IMR-90 (cell line): Measurements from ENCODE around the gene PLA2G1B. TPM values are rescaled to one million over a fixed set of nuclear protein-coding genes. Genes with fewer than 3 reads are reported as not detected.

Source experiments
- ATAC-seq: fragments of 200-7000 bp; cut with Tn5 transposase; 2 replicates; pipeline ENCODE4 v1.9.1; 2020; ENCODE audit warnings: low read depth, mild to moderate bottlenecking, moderate library complexity
- BruUV-seq: library from RNA; stranded (reverse); fragments of 400-500 nt; replicated peaks from 2 replicates; lab custom pipeline; 2021; lab: Mats Ljungman, UMichigan
- CTCF ChIA-PET: fragments of 300-600 bp; formaldehyde crosslinking; extraction: SDS; loops from one replicate; lab custom pipeline; 2021; ENCODE audit warnings: antibody characterized with exemption; lab: Yijun Ruan, JAX
- POLR2A ChIA-PET: fragments of 300-600 bp; sonication (Branson Sonifier 250); formaldehyde crosslinking; loops from one replicate; lab custom pipeline; 2022; ENCODE audit warnings: antibody characterized with exemption; ENCODE audit not compliant: unreplicated experiment; lab: Charles Lee
- DNase-seq: peaks from one replicate; pipeline ENCODE4 v3.0.0; 2013
- H2AFZ ChIP-seq: replicated peaks from 2 replicates; pipeline ENCODE3; 2013; ENCODE audit warnings: low read length, mild to moderate bottlenecking; ENCODE audit not compliant: poor library complexity
- H2AK5ac ChIP-seq: 2 replicates; pipeline ENCODE4 v1.6.1; 2013; ENCODE audit warnings: low read depth, low read length, inconsistent platforms
- H2AK9ac ChIP-seq: replicated peaks from 2 replicates; pipeline ENCODE3; 2013; ENCODE audit warnings: mild to moderate bottlenecking, low read depth, low read length, moderate library complexity; ENCODE audit not compliant: poor library complexity
- H2BK120ac ChIP-seq: 2 replicates; pipeline ENCODE4 v1.6.1; 2013; ENCODE audit warnings: low read depth, low read length, inconsistent platforms
- H2BK15ac ChIP-seq: 3 replicates; pipeline ENCODE4 v1.6.1; 2013; ENCODE audit warnings: low read depth, low read length, inconsistent platforms
- H2BK20ac ChIP-seq: 2 replicates; pipeline ENCODE4 v1.6.1; 2013; ENCODE audit warnings: low read depth, mild to moderate bottlenecking, inconsistent platforms, low read length, moderate library complexity
- H2BK5ac ChIP-seq: 2 replicates; pipeline ENCODE4 v1.6.1; 2013; ENCODE audit warnings: mild to moderate bottlenecking, low read depth, low read length, inconsistent platforms; ENCODE audit not compliant: poor library complexity, severe bottlenecking
- H3K14ac ChIP-seq: replicated peaks from 2 replicates; pipeline ENCODE4 v1.6.1; 2013; ENCODE audit warnings: low read depth, low read length, inconsistent platforms
- H3K18ac ChIP-seq: 2 replicates; pipeline ENCODE4 v1.6.1; 2013; ENCODE audit warnings: low read depth, low read length, control low read depth
- H3K23ac ChIP-seq: 2 replicates; pipeline ENCODE4 v1.6.1; 2013; ENCODE audit warnings: low read depth, low read length, inconsistent platforms
- H3K27ac ChIP-seq: 2 replicates; pipeline ENCODE4 v1.5.1; 2013; ENCODE audit warnings: mild to moderate bottlenecking, control low read depth, low read length; ENCODE audit not compliant: insufficient read depth
- H3K27me3 ChIP-seq: 2 replicates; pipeline ENCODE4 v1.6.1; 2013; ENCODE audit warnings: low read length; ENCODE audit not compliant: control insufficient read depth, insufficient read depth
- H3K36me3 ChIP-seq: 2 replicates; pipeline ENCODE4 v1.6.1; 2013; ENCODE audit warnings: low read length, mixed read lengths; ENCODE audit not compliant: control insufficient read depth, insufficient read depth
- H3K4ac ChIP-seq: 2 replicates; pipeline ENCODE4 v1.6.1; 2013; ENCODE audit warnings: low read depth, low read length, inconsistent platforms
- H3K4me1 ChIP-seq: 2 replicates; pipeline ENCODE4 v1.6.1; 2013; ENCODE audit warnings: low read length, mixed read lengths; ENCODE audit not compliant: control insufficient read depth, insufficient read depth
- H3K4me2 ChIP-seq: 2 replicates; pipeline ENCODE4 v1.6.1; 2013; ENCODE audit warnings: low read depth, mild to moderate bottlenecking, control low read depth, low read length, moderate library complexity
- H3K4me3 ChIP-seq: 2 replicates; pipeline ENCODE4 v1.5.1; 2013; ENCODE audit warnings: low read depth, mild to moderate bottlenecking, control low read depth, low read length, moderate library complexity; ENCODE audit not compliant: insufficient read depth
- H3K56ac ChIP-seq: 2 replicates; pipeline ENCODE4 v1.6.1; 2013; ENCODE audit warnings: low read length, inconsistent platforms; ENCODE audit not compliant: insufficient read depth; ENCODE audit errors: extremely low read depth
- H3K79me1 ChIP-seq, 2 experiments: 2 replicates each; pipeline ENCODE4 v1.6.1; 2013; ENCODE audit warnings: low read length in 2 of 2, inconsistent platforms in 1 of 2, low read depth in 1 of 2
- H3K9ac ChIP-seq: 2 replicates; pipeline ENCODE4 v1.6.1; 2013; ENCODE audit warnings: low read depth, low read length, control low read depth
- H3K9me1 ChIP-seq: 2 replicates; pipeline ENCODE4 v1.6.1; 2013; ENCODE audit warnings: low read length, inconsistent platforms; ENCODE audit not compliant: insufficient read depth
- H3K9me3 ChIP-seq: 2 replicates; pipeline ENCODE4 v1.6.1; 2013; ENCODE audit warnings: low read length; ENCODE audit not compliant: control insufficient read depth, insufficient read depth
- H4K20me1 ChIP-seq: 2 replicates; pipeline ENCODE4 v1.6.1; 2013; ENCODE audit warnings: low read length, inconsistent platforms; ENCODE audit not compliant: insufficient read depth
- H4K5ac ChIP-seq: 2 replicates; pipeline ENCODE4 v1.6.1; 2013; ENCODE audit warnings: mild to moderate bottlenecking, low read depth, low read length, control low read depth
- H4K8ac ChIP-seq, 2 experiments: 2 replicates each; pipeline ENCODE4 v1.6.1; 2013; ENCODE audit warnings: low read depth in 2 of 2, low read length in 2 of 2, control low read depth in 1 of 2, inconsistent platforms in 1 of 2
- H4K91ac ChIP-seq: 2 replicates; pipeline ENCODE4 v1.6.1; 2013; ENCODE audit warnings: low read depth, low read length, inconsistent platforms; ENCODE audit not compliant: insufficient read depth
- BHLHE40 ChIP-seq: fragments of 150-350 bp; IDR thresholded peaks from 2 replicates; pipeline ENCODE4 v1.6.1; 2016; ENCODE audit warnings: mild to moderate bottlenecking, low read depth, low read length
- CEBPB ChIP-seq: IDR thresholded peaks from 2 replicates; pipeline ENCODE4 v1.6.1; 2012; ENCODE audit warnings: low read depth, low read length, improper control_type of control experiment
- CHD1 ChIP-seq: IDR thresholded peaks from 2 replicates; pipeline ENCODE4 v1.6.1; 2012; ENCODE audit warnings: low read depth, low read length, improper control_type of control experiment
- FOS ChIP-seq: fragments of 150-350 bp; IDR thresholded peaks from 2 replicates; pipeline ENCODE4 v1.6.1; 2016; ENCODE audit warnings: low read depth, low read length
- MAFK ChIP-seq: IDR thresholded peaks from 2 replicates; pipeline ENCODE4 v1.6.1; 2012; ENCODE audit warnings: low read depth, low read length, improper control_type of control experiment
- MXI1 ChIP-seq: IDR thresholded peaks from 2 replicates; pipeline ENCODE4 v1.6.1; 2012; ENCODE audit warnings: low read depth, mild to moderate bottlenecking, low read length, moderate library complexity, borderline replicate concordance
- POLR2A ChIP-seq: IDR thresholded peaks from 2 replicates; pipeline ENCODE4 v1.6.1; 2012; ENCODE audit warnings: mild to moderate bottlenecking, low read depth, low read length
- RAD21 ChIP-seq: IDR thresholded peaks from 2 replicates; pipeline ENCODE4 v1.6.1; 2012; ENCODE audit warnings: low read length, improper control_type of control experiment
- RCOR1 ChIP-seq: IDR thresholded peaks from 2 replicates; pipeline ENCODE4 v1.6.1; 2012; ENCODE audit warnings: mild to moderate bottlenecking, low read length, improper control_type of control experiment; ENCODE audit not compliant: insufficient replicate concordance
- SMC3 ChIP-seq: fragments of 150-350 bp; IDR thresholded peaks from 2 replicates; pipeline ENCODE4 v1.6.1; 2016; ENCODE audit warnings: low read depth, mild to moderate bottlenecking, antibody characterized with exemption, low read length, moderate library complexity
- WGBS, 2 experiments: methylation state at CpG; one replicate each; pipeline versions ENCODE4 v1.1.5 to v1.1.7; 2013; ENCODE audit warnings: missing lambda C conversion rate in 2 of 2; ENCODE audit not compliant: insufficient read length in 1 of 2; ENCODE audit errors: extremely low coverage in 2 of 2; 5-methylcytosine and 5-hydroxymethylcytosine counted together
- dilution Hi-C: fragments of 300-500 bp; cut with HindIII; formaldehyde crosslinking; loops from one replicate; pipeline ENCODE4 v1.14.3; 2018; ENCODE audit warnings: low sequenced_read_pairs; ENCODE audit not compliant: unreplicated experiment
- in situ Hi-C: fragments of 300-500 bp; cut with MboI; formaldehyde crosslinking; loops from 3 replicates; pipeline ENCODE4 v1.14.3; 2019; ENCODE audit warnings: low sequenced_read_pairs, inconsistent platforms, mixed read lengths
- intact Hi-C: fragments of 100-400 bp; cut with micrococcal nuclease; formaldehyde crosslinking; loops from 2 replicates; pipeline ENCODE4 v1.10.0; 2022
- polyA plus RNA-seq, 3 experiments: library from polyadenylated mRNA; depleted of rRNA; stranded (reverse); fragments of >200 nt; gene quantifications; 2 replicates each; pipeline ENCODE4 v1.2.3, GENCODE V29; 2012; ENCODE audit warnings: low replicate concordance in 1 of 3
- total RNA-seq: library from RNA; depleted of rRNA; stranded (reverse); fragments of >200 nt; gene quantifications from 2 replicates; pipeline ENCODE4 v1.2.3, GENCODE V29; 2012
- TF ChIP-seq, protein P1 (sequence below): fragments of 150-350 bp; IDR thresholded peaks from 2 replicates; pipeline ENCODE4 v1.6.1; 2017; ENCODE audit warnings: mild to moderate bottlenecking, antibody characterized with exemption, low read length, low read depth
- TF ChIP-seq, protein P2 (sequence below): conservative IDR thresholded peaks from 2 replicates; pipeline ENCODE4 v1.5.1; 2012; ENCODE audit warnings: mild to moderate bottlenecking, low read depth, low read length, improper control_type of control experiment
- TF ChIP-seq, protein P3 (sequence below): fragments of 150-350 bp; IDR thresholded peaks from 2 replicates; pipeline ENCODE4 v1.6.1; 2016; ENCODE audit warnings: low read depth, mild to moderate bottlenecking, low read length, moderate library complexity, borderline replicate concordance

The PLA2G1B gene
- total and polyA plus RNA-seq, 2 of the 4 experiments (the other 2 are of a cell fraction) = not detected

DNA sequence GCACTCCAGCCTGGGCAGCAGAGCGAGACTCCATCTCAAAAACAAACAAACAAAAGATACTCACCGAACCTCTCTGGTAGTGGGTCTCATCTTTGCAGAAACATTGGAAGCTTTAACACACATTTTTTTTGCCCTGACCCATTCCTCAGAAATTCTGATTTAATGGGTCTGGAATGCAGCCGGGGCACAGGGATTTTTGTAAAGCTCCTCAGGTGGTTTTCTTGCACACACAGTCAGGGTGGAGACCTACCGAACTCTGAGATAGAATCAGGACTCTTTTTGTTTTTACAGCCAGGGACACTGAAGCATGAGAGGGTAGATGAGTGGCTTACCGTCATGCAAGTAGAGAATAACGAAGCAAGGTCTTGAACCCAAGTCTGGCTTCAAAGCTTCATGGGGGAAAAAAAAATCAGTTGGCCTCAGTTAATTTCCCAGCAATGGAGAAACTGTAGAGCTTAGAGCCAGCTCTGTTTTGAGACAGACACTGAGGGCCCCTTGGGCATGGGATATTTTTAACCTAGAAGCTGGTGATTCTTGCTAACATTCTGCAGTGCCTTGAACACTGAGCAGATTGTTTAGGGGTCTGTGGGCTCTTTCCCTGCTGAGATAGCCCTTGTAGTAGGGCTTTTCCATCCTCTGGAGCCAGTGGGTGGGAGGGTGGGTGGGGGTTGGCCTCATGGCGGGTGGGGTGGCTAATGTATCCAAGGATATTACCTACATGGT, 40.6 kb downstream of the PLA2G1B start:
- DNase-seq = no peak
- Histone ChIP-seq H2AK9ac (no peak overlapping the region), H2AK5ac (no peak overlapping the region), H3K4me2 (no peak overlapping the region), H2BK5ac (no peak overlapping the region), H3K36me3 (no peaks in the 10 kb centered on the region), H4K20me1 (peaks cover 12% of the 10 kb centered on the region), H3K4ac (no peak overlapping the region), H3K9me1 (peaks cover 6% of the 10 kb centered on the region; the same call in 1 of the 2 replicates), H3K9me3 (no peaks in the 10 kb centered on the region), H2BK120ac (no peak overlapping the region; the same call in 1 of the 2 replicates), H3K4me3 (no peak overlapping the region), H4K8ac (no peak overlapping the region), H3K27me3 (no peaks in the 10 kb centered on the region; the same call in 1 of the 2 replicates), H3K27ac (no peak overlapping the region), H3K14ac (0 out of 2 replicates have a peak overlapping the region, but pooled peaks have one; percentile 15), H3K56ac (no peak overlapping the region), H2BK20ac (no peak overlapping the region), H3K4me1 (peaks cover 9% of the 10 kb centered on the region; the same call in 1 of the 2 replicates), H2AFZ (no peak overlapping the region), H4K91ac (no peak overlapping the region), H2BK15ac (no peak overlapping the region), H3K18ac (no peak overlapping the region), H4K5ac (no peak overlapping the region), H3K9ac (no peak overlapping the region), H3K23ac (no peak overlapping the region), H3K79me1 (no peaks in the 10 kb centered on the region)
- dilution Hi-C loops (no loop called here), in situ Hi-C loops (no loop called here), intact Hi-C loops (no loop called here)
- WGBS, 2 experiments = 40% methylated on average over 1 of the region's 7 CpGs; no CpG with 5 or more reads in 1 of the 2 experiments
- ATAC-seq = no peak
- BruUV-seq = no TSS peak
- ChIA-PET CTCF (interaction anchor here (1.1 to 1.3 kb wide), 2 partner anchors 22 to 58 kb away, joined by 3 to 8 read pairs; partner anchors contain the start of gene PXN), POLR2A (interaction anchor here (1.9 kb wide), 1 partner anchor 86 kb away, joined by 6 read pairs; the partner anchor contains the start of gene RPLP0)
- no peak for TF ChIP-seq CEBPB
- no peak for TF ChIP-seq SMC3
- TF ChIP-seq, protein P1, sequence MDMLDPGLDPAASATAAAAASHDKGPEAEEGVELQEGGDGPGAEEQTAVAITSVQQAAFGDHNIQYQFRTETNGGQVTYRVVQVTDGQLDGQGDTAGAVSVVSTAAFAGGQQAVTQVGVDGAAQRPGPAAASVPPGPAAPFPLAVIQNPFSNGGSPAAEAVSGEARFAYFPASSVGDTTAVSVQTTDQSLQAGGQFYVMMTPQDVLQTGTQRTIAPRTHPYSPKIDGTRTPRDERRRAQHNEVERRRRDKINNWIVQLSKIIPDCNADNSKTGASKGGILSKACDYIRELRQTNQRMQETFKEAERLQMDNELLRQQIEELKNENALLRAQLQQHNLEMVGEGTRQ = no peak
- TF ChIP-seq FOS = no peak
- TF ChIP-seq CHD1 = no peak
- TF ChIP-seq, protein P2, sequence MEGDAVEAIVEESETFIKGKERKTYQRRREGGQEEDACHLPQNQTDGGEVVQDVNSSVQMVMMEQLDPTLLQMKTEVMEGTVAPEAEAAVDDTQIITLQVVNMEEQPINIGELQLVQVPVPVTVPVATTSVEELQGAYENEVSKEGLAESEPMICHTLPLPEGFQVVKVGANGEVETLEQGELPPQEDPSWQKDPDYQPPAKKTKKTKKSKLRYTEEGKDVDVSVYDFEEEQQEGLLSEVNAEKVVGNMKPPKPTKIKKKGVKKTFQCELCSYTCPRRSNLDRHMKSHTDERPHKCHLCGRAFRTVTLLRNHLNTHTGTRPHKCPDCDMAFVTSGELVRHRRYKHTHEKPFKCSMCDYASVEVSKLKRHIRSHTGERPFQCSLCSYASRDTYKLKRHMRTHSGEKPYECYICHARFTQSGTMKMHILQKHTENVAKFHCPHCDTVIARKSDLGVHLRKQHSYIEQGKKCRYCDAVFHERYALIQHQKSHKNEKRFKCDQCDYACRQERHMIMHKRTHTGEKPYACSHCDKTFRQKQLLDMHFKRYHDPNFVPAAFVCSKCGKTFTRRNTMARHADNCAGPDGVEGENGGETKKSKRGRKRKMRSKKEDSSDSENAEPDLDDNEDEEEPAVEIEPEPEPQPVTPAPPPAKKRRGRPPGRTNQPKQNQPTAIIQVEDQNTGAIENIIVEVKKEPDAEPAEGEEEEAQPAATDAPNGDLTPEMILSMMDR = no peak
- no peak for TF ChIP-seq BHLHE40
- no peak for TF ChIP-seq MAFK
- TF ChIP-seq POLR2A = no peak
- TF ChIP-seq RCOR1 = no peak
- TF ChIP-seq, protein P3, sequence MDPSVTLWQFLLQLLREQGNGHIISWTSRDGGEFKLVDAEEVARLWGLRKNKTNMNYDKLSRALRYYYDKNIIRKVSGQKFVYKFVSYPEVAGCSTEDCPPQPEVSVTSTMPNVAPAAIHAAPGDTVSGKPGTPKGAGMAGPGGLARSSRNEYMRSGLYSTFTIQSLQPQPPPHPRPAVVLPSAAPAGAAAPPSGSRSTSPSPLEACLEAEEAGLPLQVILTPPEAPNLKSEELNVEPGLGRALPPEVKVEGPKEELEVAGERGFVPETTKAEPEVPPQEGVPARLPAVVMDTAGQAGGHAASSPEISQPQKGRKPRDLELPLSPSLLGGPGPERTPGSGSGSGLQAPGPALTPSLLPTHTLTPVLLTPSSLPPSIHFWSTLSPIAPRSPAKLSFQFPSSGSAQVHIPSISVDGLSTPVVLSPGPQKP = no peak
- TF ChIP-seq MXI1 = no peak
- TF ChIP-seq RAD21 = no peak
